ENCODE data around the gene PMM2. TPM values are rescaled to one million over a fixed set of nuclear protein-coding genes. Genes with fewer than 3 reads are reported as not detected.

The PMM2 gene
- total and polyA plus RNA-seq, 2 donors (not counting 3 experiments of a cell fraction or from before 2014, with no cell fraction given), result 29.0 to 61.3 TPM

GRCh38 chr16:8880839-8881510 is 83.3 kb downstream of the PMM2 start:
- no peak overlapping the region for H3K4me3 ChIP-seq (replicated peaks in 1 of 3; ENCODE audit: insufficient read depth in 1 of 3, low read depth in 1 of 3, low read length in 3 of 3)
- DNase-seq (ENCODE audit: low read depth, low spot score) (no peak), FAIRE-seq (no peak)
- no peaks in the 10 kb centered on the region for H4K20me1 ChIP-seq (replicated peaks; ENCODE audit: control insufficient read depth, extremely low read depth, insufficient read depth, low read length)
- H3K9me1 ChIP-seq (replicated peaks; ENCODE audit: control insufficient read depth, extremely low read depth, insufficient read depth, low read length), result no peaks in the 10 kb centered on the region
- TF ChIP-seq, protein P1, sequence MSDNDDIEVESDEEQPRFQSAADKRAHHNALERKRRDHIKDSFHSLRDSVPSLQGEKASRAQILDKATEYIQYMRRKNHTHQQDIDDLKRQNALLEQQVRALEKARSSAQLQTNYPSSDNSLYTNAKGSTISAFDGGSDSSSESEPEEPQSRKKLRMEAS (IDR thresholded peaks at IDR 0.05; ENCODE audit: insufficient read depth, insufficient read length), result no peak
- TF ChIP-seq POLR2A (IDR thresholded peaks at IDR 0.05; ENCODE audit: low read depth, low read length), result no peak
- no peaks in the 10 kb centered on the region for H3K36me3 ChIP-seq (ENCODE audit: control insufficient read depth in 2 of 2, extremely low read depth in 1 of 2, insufficient read depth in 2 of 2, low read length in 2 of 2)
- ChIA-PET CTCF (interaction anchor here (0.6 to 6.8 kb wide), 43 partner anchors 9 to 314 kb away, joined by 3 to 92 read pairs (median 8); partner anchors contain the start of genes ABAT, CARHSP1, METTL22 and PMM2), POLR2A (no interaction called here)
- H3K9ac ChIP-seq (replicated peaks; ENCODE audit: extremely low read depth, insufficient read depth, low read length), result no peak overlapping the region
- no peak overlapping the region for H2AFZ ChIP-seq (ENCODE audit: low read depth, low read length)
- intact Hi-C loops (cut with micrococcal nuclease) (loop anchor here (1.0 kb wide), 1 partner anchor 220 kb away; no protein-coding TSS in a partner anchor), dilution Hi-C loops (cut with MboI; ENCODE audit: extremely low pct_ligation_motif_present, low sequenced_read_pairs) (no loop called here)
- H3K9me3 ChIP-seq (replicated peaks; ENCODE audit: control insufficient read depth, insufficient read depth, low read length), result no peaks in the 10 kb centered on the region
- H3K27ac ChIP-seq (ENCODE audit: insufficient read depth, low read depth, low read length), result no peak overlapping the region
- H3K4me1 ChIP-seq (ENCODE audit: control insufficient read depth, extremely low read depth, insufficient read depth, low read length), result peaks cover 3% of the 10 kb centered on the region
- H3K27me3 ChIP-seq (ENCODE audit: control insufficient read depth in 2 of 2, insufficient read depth in 2 of 2, low read length in 2 of 2), result peaks cover 0 to 2% of the 10 kb centered on the region in 2 experiments
- H3K4me2 ChIP-seq (ENCODE audit: insufficient read depth, low read length), result no peak overlapping the region
- no peaks in the 10 kb centered on the region for H3K79me2 ChIP-seq (ENCODE audit: control insufficient read depth, insufficient read depth, low read length)
- no TSS peak for BruUV-seq (replicated peaks)

GRCh38 chr16:8882041-8882617 is 84.5 kb downstream of the PMM2 start, which contains the start of gene LITAFD:
LITAFD (plus strand) TSS chr16:8882351; CDS start chr16:8884356, 2,005 bp downstream.
- intact Hi-C loops (cut with micrococcal nuclease), result loop anchor here (1.0 kb wide), 1 partner anchor 315 kb away; no protein-coding TSS in a partner anchor
- CTCF ChIA-PET, result interaction anchor here (0.9 to 6.8 kb wide), 9 partner anchors 8 to 228 kb away, joined by 4 to 92 read pairs (median 18); partner anchors contain the start of gene CARHSP1

More at GRCh38 chr16:8882041-8882617, 84.5 kb downstream of the PMM2 start, which contains the start of gene LITAFD:
- Histone ChIP-seq H3K36me3 (ENCODE audit: control insufficient read depth in 2 of 2, extremely low read depth in 1 of 2, insufficient read depth in 2 of 2, low read length in 2 of 2) (no peaks in the 10 kb centered on the region), H3K9me1 (replicated peaks; ENCODE audit: control insufficient read depth, extremely low read depth, insufficient read depth, low read length) (no peaks in the 10 kb centered on the region), H3K9ac (replicated peaks; ENCODE audit: extremely low read depth, insufficient read depth, low read length) (no peak within 1 kb of the TSS), H3K27me3 (ENCODE audit: control insufficient read depth in 2 of 2, insufficient read depth in 2 of 2, low read length in 2 of 2) (peaks cover 0 to 2% of the 10 kb centered on the region in 2 experiments), H3K79me2 (ENCODE audit: control insufficient read depth, insufficient read depth, low read length) (no peaks in the 10 kb centered on the region), H4K20me1 (replicated peaks; ENCODE audit: control insufficient read depth, extremely low read depth, insufficient read depth, low read length) (no peaks in the 10 kb centered on the region), H2AFZ (ENCODE audit: low read depth, low read length) (no peak within 1 kb of the TSS), H3K4me1 (ENCODE audit: control insufficient read depth, extremely low read depth, insufficient read depth, low read length) (peaks cover 12% of the 10 kb centered on the region), H3K4me2 (ENCODE audit: insufficient read depth, low read length) (no peak within 1 kb of the TSS), H3K27ac (ENCODE audit: insufficient read depth, low read depth, low read length) (no peak within 1 kb of the TSS), H3K9me3 (replicated peaks; ENCODE audit: control insufficient read depth, insufficient read depth, low read length) (no peaks in the 10 kb centered on the region), H3K4me3 (replicated peaks in 1 of 3; ENCODE audit: insufficient read depth in 1 of 3, low read depth in 1 of 3, low read length in 3 of 3) (no peak within 1 kb of the TSS)
- TF ChIP-seq, protein P1 (IDR thresholded peaks at IDR 0.05; ENCODE audit: insufficient read depth, insufficient read length), result no peak
- TF ChIP-seq JUN (IDR thresholded peaks at IDR 0.05; ENCODE audit: borderline replicate concordance, insufficient read depth, insufficient read length, low read depth) (no peak), CTCF (IDR thresholded peaks at IDR 0.05; ENCODE audit: extremely low read depth in 1 of 2, insufficient read depth in 1 of 2, low read depth in 1 of 2, low read length in 2 of 2) (no peak), MYC (IDR thresholded peaks at IDR 0.05; ENCODE audit: low read depth, low read length) (no peak)
- DNase-seq (ENCODE audit: low read depth, low spot score), result no peak
- BruUV-seq (replicated peaks), result no TSS peak
- dilution Hi-C loops (cut with MboI; ENCODE audit: extremely low pct_ligation_motif_present, low sequenced_read_pairs), result no loop called here
- POLR2A ChIA-PET, result no interaction called here
- FAIRE-seq, result no peak
